Measurements from ENCODE around the gene PLCB1. TPM values are rescaled to one million over a fixed set of nuclear protein-coding genes. Genes with fewer than 3 reads are reported as not detected.
"Not testable (repeated sequence)": the region's sequence is repeated elsewhere in the genome, so short reads cannot be mapped to it uniquely, and the experiment has no call there.

PLCB1 gene
- total RNA-seq, 2 experiments from 2014 or later = 1.9 to 2.2 TPM

DNA sequence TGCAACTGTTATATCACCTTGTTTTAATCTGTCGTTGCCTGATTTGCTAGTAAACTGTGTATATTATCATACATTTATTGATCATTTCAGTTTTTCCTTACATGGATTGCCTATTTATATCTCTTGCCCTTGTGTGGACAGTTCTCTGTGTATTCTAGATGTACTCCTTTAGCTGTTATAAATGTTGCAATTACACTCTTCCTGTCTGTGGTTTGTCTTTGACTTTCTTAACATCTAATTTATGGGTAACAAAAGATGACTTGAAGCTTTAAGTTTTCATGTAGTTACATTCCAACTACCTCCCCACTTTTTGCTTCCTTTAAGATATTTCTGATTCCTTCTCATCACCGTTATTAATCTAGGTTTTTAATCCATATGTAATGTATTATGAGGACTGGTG is 22.6 kb downstream of the PLCB1 start:
- ChIA-PET CTCF (no interaction called here), POLR2A (no interaction called here)
- H3K27me3 Mint-ChIP-seq = no peaks in the 10 kb centered on the region
- no peak for DNase-seq
- H3K4me1 Mint-ChIP-seq = peaks cover 42% of the 10 kb centered on the region
- no peak overlapping the region for H3K4me3 Mint-ChIP-seq
- H3K27ac Mint-ChIP-seq = no peak overlapping the region
- no peaks in the 10 kb centered on the region for H3K36me3 Mint-ChIP-seq (ENCODE audit: low read depth)
- peaks cover 6% of the 10 kb centered on the region for H3K9me3 Mint-ChIP-seq

DNA sequence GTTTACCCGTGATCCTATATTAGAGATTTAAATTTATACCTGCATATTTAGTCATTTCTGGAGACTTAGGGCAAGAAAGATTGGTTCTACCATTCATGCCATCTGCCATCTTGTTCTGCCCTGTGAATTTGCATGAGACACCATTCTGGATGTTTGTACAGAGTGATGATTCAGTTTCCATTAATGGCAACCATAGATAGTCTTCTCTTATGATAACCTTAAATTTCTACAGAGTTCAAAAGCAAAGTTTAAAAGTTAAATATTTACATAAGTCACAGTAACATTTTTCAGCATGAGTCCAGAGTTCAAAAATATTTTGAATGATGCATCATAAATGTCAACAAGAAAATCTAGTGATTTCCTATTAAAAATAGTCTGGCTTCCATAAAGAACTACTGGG is 23.2 kb downstream of the PLCB1 start:
- Mint-ChIP-seq H3K9me3 (peaks cover 10% of the 10 kb centered on the region), H3K4me1 (peaks cover 42% of the 10 kb centered on the region), H3K36me3 (ENCODE audit: low read depth) (peaks cover 3% of the 10 kb centered on the region), H3K27ac (no peak overlapping the region), H3K27me3 (no peaks in the 10 kb centered on the region), H3K4me3 (no peak overlapping the region)
- ChIA-PET CTCF (no interaction called here), POLR2A (no interaction called here)
- no peak for DNase-seq

DNA sequence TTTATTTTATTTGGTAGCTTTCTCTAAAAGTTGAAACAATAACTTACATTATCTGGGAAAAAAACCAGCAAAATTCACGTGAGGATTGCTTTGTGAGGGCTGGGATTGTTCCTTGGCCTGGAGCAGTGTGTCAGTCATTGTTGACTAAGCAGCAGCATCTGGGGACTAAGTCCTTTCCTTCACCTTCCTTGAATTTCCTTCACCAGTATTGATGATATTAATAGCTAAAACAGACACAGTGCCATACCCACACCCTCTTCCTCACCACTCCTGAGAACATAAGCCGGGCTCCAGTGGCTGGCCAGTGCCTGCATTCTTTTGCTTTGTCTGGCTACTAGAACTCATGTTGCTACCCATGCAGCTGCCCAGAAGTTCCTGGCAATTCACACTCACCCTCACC is 23.7 kb downstream of the PLCB1 start:
- H3K4me3 Mint-ChIP-seq = no peak overlapping the region
- H3K27ac Mint-ChIP-seq = no peak overlapping the region

DNA sequence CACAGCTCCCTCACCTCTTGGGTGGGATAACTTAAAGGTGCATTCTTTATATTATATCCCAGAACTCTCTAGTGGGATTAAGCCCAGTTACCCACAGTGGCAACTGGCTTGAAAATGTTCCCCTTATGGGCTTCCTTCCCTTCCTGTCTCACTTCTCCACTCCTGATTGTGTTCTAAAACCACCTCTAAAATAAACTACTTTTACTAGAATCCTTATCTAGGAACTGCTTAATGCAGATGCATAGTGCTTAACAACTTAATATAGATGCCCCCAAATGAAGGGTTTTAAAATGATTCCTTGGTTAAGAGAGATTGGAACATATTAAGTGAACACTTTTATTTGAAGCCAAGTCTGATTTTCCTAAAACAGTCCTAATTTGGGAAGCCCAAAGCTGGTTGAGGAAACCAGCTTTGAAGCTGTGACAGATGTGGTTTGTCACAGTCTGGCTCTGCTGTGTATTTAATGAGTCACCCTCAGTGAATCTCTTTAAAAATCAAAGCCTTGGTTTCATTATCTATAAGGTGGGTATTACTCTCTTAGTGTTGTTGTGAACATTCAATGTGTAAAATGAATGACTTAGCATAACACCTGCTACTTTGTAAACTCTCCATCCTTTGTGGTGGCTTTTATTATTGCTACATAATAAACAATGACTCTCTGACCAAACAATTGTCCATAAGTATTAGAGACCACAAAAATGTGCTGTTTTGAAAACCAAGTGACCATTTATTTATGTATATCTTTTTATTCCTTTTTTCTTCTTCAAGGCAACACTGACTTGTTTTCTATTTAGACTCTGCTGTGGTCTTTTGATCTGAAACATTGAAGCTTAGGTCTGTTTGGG is 24.4 kb downstream of the PLCB1 start:
- POLR2A ChIA-PET = no interaction called here
- no peak for DNase-seq

More for the DNA sequence above, 23.7 kb downstream of the PLCB1 start:
- ChIA-PET CTCF (no interaction called here), POLR2A (no interaction called here)
- Mint-ChIP-seq H3K4me1 (peaks cover 42% of the 10 kb centered on the region), H3K36me3 (ENCODE audit: low read depth) (peaks cover 3% of the 10 kb centered on the region), H3K9me3 (peaks cover 10% of the 10 kb centered on the region), H3K27me3 (no peaks in the 10 kb centered on the region)
- no peak for DNase-seq

DNA sequence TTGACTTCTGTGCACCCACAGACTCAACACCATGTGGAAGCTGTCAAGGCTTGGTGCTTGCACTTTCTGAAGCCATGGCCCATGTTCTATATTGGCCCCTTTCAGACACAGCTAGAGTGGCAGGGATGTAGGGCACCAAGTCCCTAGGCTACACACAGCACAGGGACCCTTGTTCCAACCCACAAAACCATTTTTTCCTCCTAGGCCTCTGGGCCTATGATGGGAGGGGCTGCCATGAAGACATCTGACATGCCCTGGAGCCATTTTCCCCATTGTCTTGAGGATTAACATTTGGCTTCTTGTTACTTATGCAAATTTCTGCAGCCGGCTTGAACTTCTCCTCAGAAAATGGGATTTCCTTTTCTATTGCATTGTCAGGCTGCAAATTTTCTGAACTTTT is 27.2 kb downstream of the PLCB1 start:
- CTCF ChIA-PET = interaction anchor here (1.0 kb wide), 1 partner anchor 12 kb away, joined by 3 read pairs; no protein-coding TSS in a partner anchor
- H3K4me3 Mint-ChIP-seq; DNase-seq; H3K36me3 Mint-ChIP-seq (ENCODE audit: low read depth); H3K27me3 Mint-ChIP-seq; POLR2A ChIA-PET; H3K27ac Mint-ChIP-seq: not testable (repeated sequence)
- H3K4me1 Mint-ChIP-seq = peaks cover 29% of the 10 kb centered on the region
- peaks cover 10% of the 10 kb centered on the region for H3K9me3 Mint-ChIP-seq

More for the DNA sequence above, 24.4 kb downstream of the PLCB1 start:
- H3K27me3 Mint-ChIP-seq = no peaks in the 10 kb centered on the region
- CTCF ChIA-PET = no interaction called here
- peaks cover 3% of the 10 kb centered on the region for H3K36me3 Mint-ChIP-seq (ENCODE audit: low read depth)
- H3K27ac Mint-ChIP-seq = no peak overlapping the region
- peaks cover 41% of the 10 kb centered on the region for H3K4me1 Mint-ChIP-seq
- no peak overlapping the region for H3K4me3 Mint-ChIP-seq
- H3K9me3 Mint-ChIP-seq = peaks cover 10% of the 10 kb centered on the region

DNA sequence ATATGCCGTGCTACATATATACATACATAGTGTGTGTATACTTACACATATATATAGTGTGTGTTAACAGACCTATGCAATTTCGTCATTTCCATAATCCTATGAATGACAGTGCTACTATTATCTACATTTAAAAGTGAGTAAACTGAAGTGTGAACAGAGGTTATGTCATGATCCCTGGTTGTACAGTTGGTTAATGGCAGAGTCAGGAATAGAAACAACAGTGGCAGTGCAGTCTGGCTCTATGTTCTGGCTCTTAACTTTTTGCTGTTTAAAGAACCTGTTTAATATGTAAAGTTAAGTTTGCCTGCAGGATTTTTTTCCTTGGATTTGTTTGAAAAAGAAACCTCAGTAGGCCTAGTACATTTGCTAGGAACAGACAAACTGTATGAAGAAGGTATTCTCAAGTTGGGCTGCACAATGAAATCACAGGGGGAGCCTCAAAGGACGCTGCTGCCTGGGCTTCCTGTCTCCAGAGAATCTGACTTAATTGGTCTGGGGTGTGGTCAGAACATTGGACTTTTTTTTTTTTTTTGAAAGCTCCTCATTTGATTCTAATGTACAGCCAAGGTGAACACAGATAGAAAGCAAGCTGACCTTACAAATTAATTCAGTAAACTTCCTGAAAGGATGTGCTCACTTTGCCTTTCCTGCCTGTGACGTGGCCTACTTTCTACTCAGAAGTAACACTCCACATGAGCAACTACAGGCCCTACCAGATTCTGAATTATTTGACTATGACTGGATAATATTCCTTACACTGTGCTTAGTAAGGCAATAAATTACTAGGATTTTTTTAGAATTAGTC is 29.4 kb downstream of the PLCB1 start:
- H3K27me3 Mint-ChIP-seq = no peaks in the 10 kb centered on the region
- H3K9me3 Mint-ChIP-seq = peaks cover 10% of the 10 kb centered on the region
- ChIA-PET CTCF (interaction anchor here (0.7 kb wide), 1 partner anchor 49 kb away, joined by 3 read pairs; no protein-coding TSS in a partner anchor), POLR2A (interaction anchor here (0.7 to 1.2 kb wide), 2 partner anchors 9 to 1205 kb away, joined by 3 read pairs; no protein-coding TSS in a partner anchor)
- peak overlapping the region; percentile 33 for H3K27ac Mint-ChIP-seq
- peaks cover 3% of the 10 kb centered on the region for H3K36me3 Mint-ChIP-seq (ENCODE audit: low read depth)
- H3K4me1 Mint-ChIP-seq = peaks cover 15% of the 10 kb centered on the region
- no peak for DNase-seq
- H3K4me3 Mint-ChIP-seq = no peak overlapping the region

DNA sequence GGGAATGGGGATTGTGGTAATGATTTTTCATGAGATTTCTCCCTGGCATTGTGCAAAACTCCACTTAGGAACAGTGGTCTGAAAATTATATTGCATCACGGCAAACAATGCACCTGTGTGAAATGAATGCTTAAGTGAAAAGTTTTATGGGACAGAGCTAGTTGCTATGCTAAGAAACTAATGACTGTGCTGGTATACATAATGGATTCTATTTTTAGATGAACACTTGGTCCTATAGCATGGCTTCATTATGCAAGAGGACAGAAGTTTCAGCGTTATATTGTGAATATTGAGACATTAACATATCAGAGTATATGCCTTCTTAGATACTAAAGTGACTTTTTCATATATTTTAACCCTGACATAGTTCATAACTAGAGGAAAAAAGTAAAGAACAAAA is 30.5 kb downstream of the PLCB1 start:
- Mint-ChIP-seq H3K36me3 (ENCODE audit: low read depth) (peaks cover 3% of the 10 kb centered on the region), H3K4me3 (no peak overlapping the region), H3K9me3 (peaks cover 10% of the 10 kb centered on the region), H3K4me1 (peaks cover 9% of the 10 kb centered on the region), H3K27me3 (no peaks in the 10 kb centered on the region), H3K27ac (no peak overlapping the region)
- DNase-seq = no peak
- ChIA-PET CTCF (interaction anchor here (0.6 kb wide), 2 partner anchors 15 to 213 kb away, joined by 3 to 5 read pairs; no protein-coding TSS in a partner anchor), POLR2A (interaction anchor here (0.7 kb wide), 1 partner anchor 1206 kb away, joined by 3 read pairs; no protein-coding TSS in a partner anchor)

DNA sequence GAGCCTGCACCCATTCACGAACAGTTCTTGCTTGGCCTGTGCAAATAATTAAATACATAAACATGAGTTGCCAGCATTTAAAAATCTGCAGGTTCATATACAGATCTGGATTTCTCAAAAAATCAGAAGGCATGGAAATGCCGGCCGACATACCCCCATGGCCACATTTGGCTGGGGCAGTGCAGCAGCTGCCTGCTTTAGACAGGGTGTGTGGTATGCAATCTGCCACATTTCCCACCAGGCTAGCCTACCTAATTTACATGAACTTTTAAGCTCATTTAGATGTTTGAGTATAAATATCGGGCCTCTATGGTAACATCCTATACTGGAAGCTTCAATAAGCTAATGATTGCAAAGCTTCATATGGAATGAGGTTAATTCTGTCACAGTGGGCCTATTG is 31.5 kb downstream of the PLCB1 start:
- Mint-ChIP-seq H3K27ac (no peak overlapping the region), H3K4me3 (no peak overlapping the region), H3K4me1 (peaks cover 9% of the 10 kb centered on the region), H3K27me3 (no peaks in the 10 kb centered on the region), H3K36me3 (ENCODE audit: low read depth) (peaks cover 3% of the 10 kb centered on the region), H3K9me3 (peaks cover 4% of the 10 kb centered on the region)
- no peak for DNase-seq
- ChIA-PET CTCF (no interaction called here), POLR2A (no interaction called here)

DNA sequence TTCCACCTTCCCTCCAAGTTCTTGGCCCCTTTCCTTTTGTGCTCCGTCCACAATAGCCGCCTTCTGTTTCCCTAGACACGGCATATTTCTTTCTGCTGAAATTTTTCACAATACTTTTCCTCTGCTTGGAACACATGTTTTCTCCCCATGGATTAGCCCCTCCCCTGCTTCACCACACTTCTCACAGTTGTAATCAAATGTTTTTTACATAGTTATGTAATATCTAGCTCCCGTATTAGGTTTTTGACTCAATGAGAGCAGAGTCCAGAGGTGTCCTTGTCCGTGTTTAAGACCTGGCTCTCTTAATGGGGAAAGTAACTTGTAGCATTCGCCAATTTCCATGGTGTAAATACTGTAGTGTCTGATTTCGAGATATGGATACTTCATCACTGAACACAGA is 34.7 kb downstream of the PLCB1 start:
- CTCF ChIA-PET = no interaction called here
- Mint-ChIP-seq H3K36me3 (ENCODE audit: low read depth) (no peaks in the 10 kb centered on the region), H3K27ac (no peak overlapping the region), H3K4me3 (no peak overlapping the region), H3K9me3 (no peaks in the 10 kb centered on the region), H3K4me1 (peaks cover 3% of the 10 kb centered on the region), H3K27me3 (no peaks in the 10 kb centered on the region)
- no peak for DNase-seq
- POLR2A ChIA-PET = no interaction called here

DNA sequence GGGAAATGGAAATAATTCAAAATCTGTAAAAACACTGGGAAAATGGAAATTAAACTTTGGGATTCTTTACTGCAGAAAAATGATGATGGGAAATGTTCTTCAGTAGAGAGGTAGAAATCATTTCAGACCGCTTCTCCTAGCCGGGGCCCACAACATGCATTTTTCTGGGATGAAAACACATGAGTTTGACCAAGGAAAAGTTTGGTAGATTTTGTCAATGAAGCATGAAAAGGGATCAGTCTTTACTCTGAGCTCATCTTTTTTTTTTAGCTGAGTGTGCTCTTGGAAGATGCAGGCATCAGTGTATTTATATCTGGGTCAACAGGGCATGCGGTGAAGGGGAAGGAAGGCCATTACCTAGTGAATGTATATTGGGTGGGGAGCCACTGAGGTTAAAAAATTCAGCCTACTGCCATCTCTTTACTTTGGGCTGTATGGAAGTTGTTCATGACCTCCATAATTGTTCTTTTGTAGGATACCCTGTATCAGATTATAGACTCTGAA is 36.8 kb downstream of the PLCB1 start:
- Mint-ChIP-seq H3K4me1 (no peaks in the 10 kb centered on the region), H3K9me3 (no peaks in the 10 kb centered on the region), H3K4me3 (no peak overlapping the region), H3K27me3 (no peaks in the 10 kb centered on the region), H3K27ac (no peak overlapping the region), H3K36me3 (ENCODE audit: low read depth) (no peaks in the 10 kb centered on the region)
- ChIA-PET CTCF (no interaction called here), POLR2A (no interaction called here)
- DNase-seq = no peak

DNA sequence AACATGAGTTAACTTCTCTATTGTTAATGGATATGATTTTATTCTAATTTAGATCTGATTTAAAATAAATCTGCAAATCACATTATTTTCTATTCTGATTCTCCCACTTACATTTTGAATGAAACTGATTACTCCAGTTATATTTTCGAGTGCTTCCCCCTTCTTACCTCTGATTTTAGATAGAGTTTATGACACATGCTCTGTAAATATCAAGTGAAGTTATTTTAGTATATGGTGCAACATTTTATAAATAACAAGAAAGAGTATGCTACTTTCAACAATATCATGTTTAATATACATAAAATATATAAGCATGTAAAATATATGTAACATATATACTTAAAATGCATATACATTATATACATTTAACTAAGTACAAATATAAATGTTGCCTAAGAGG is 38.9 kb downstream of the PLCB1 start:
- ChIA-PET CTCF (interaction anchor here (0.7 kb wide), 1 partner anchor 12 kb away, joined by 3 read pairs; no protein-coding TSS in a partner anchor), POLR2A (no interaction called here)
- Mint-ChIP-seq H3K27me3 (no peaks in the 10 kb centered on the region), H3K27ac (no peak overlapping the region), H3K36me3 (ENCODE audit: low read depth) (no peaks in the 10 kb centered on the region), H3K4me1 (no peaks in the 10 kb centered on the region), H3K4me3 (no peak overlapping the region), H3K9me3 (no peaks in the 10 kb centered on the region)
- no peak for DNase-seq

DNA sequence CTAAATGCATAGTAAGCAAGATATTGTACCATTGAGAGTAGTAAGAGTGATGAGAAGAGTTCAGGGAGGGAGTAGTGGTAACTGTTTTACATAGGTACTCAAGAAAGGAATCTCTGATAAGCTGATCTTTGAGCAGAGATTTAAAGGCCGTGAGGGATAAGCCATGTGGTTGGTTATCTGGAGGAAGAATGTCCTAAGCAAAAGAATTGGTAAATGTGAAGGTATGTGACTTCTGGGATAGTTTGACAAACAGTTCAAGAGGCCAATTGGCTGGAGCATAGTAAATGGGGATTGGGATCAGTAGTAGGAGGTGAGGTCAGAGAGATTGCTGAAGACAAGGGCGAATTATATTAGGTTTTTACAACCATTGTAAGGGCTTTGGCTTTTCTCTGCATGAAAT is 40.1 kb downstream of the PLCB1 start:
- no peak for DNase-seq
- H3K4me1 Mint-ChIP-seq = no peaks in the 10 kb centered on the region
- H3K4me3 Mint-ChIP-seq = no peak overlapping the region
- no peaks in the 10 kb centered on the region for H3K27me3 Mint-ChIP-seq
- H3K36me3 Mint-ChIP-seq (ENCODE audit: low read depth) = no peaks in the 10 kb centered on the region
- CTCF ChIA-PET = no interaction called here
- no peaks in the 10 kb centered on the region for H3K9me3 Mint-ChIP-seq
- POLR2A ChIA-PET = no interaction called here
- H3K27ac Mint-ChIP-seq = no peak overlapping the region

Measured in activated CD4-positive, alpha-beta memory T cell treated with anti-CD3 and anti-CD28 coated beads, Interleukin-2, amount 10 ng/mL, durations not matched to agents 7 days and 5 days (primary cell).